T-helper 1 cell treated with Interleukin-12 subunit alpha and Interleukin-12 subunit beta and Interleukin-4 antibody, amounts not matched to agents 30 μg/mL and 1 μg/mL, for 36 hours (primary cell): ENCODE data around the gene MAGT1.
A peak's percentile ranks its signal among the peaks of the same experiment; 100 is the strongest.
"Not testable (repeated sequence)": the region's sequence is repeated elsewhere in the genome, so short reads cannot be mapped to it uniquely, and the experiment has no call there.

Experiments
- H3K27ac Mint-ChIP-seq: one replicate; pipeline ENCODE4 v1.8.0; 2021; ENCODE audit warnings: mild to moderate bottlenecking, mixed read lengths
- H3K27me3 Mint-ChIP-seq: one replicate; pipeline ENCODE4 v1.8.0; 2021; ENCODE audit warnings: low read depth, mixed read lengths
- H3K36me3 Mint-ChIP-seq: one replicate; pipeline ENCODE4 v1.8.0; 2021; ENCODE audit warnings: low read depth, mixed read lengths
- H3K4me1 Mint-ChIP-seq: one replicate; pipeline ENCODE4 v1.8.0; 2021; ENCODE audit warnings: low read depth, mixed read lengths
- H3K4me3 Mint-ChIP-seq: one replicate; pipeline ENCODE4 v1.8.0; 2021; ENCODE audit warnings: mild to moderate bottlenecking, moderate library complexity, mixed read lengths
- H3K9me3 Mint-ChIP-seq: one replicate; pipeline ENCODE4 v1.8.0; 2021; ENCODE audit warnings: mixed read lengths

MAGT1 gene

GRCh38 chrX:77901506-77901905 is 6.3 kb upstream of the MAGT1 start:
- no peaks in the 10 kb centered on the region for H3K27me3 Mint-ChIP-seq
- peaks cover 12% of the 10 kb centered on the region for H3K4me1 Mint-ChIP-seq
- no peaks in the 10 kb centered on the region for H3K9me3 Mint-ChIP-seq
- no peak overlapping the region for H3K27ac Mint-ChIP-seq
- peaks cover 14% of the 10 kb centered on the region for H3K36me3 Mint-ChIP-seq
- peak overlapping the region; percentile 21 for H3K4me3 Mint-ChIP-seq

- Mint-ChIP-seq H3K27me3 (no peaks in the 10 kb centered on the region), H3K27ac (peak overlapping the region; percentile 21), H3K4me1 (peaks cover 12% of the 10 kb centered on the region), H3K9me3 (no peaks in the 10 kb centered on the region), H3K4me3 (peak overlapping the region; percentile 98), H3K36me3 (peaks cover 15% of the 10 kb centered on the region)
Observed at GRCh38 chrX:77900688-77901087, 5.5 kb upstream of the MAGT1 start.

- Mint-ChIP-seq H3K4me3 (peak within 1 kb of the TSS; percentile 98), H3K9me3 (no peaks in the 10 kb centered on the region), H3K4me1 (peaks cover 14% of the 10 kb centered on the region), H3K36me3 (peaks cover 15% of the 10 kb centered on the region), H3K27me3 (no peaks in the 10 kb centered on the region), H3K27ac (peak within 1 kb of the TSS; percentile 99)
Observed at GRCh38 chrX:77899081-77899828, 4.0 kb upstream of the MAGT1 start, which contains the start of gene COX7B. COX7B (plus strand) TSS chrX:77899468; CDS start chrX:77899554, 86 bp downstream.

- peaks cover 10% of the 10 kb centered on the region for H3K36me3 Mint-ChIP-seq
- peaks cover 19% of the 10 kb centered on the region for H3K4me1 Mint-ChIP-seq
- H3K4me3 Mint-ChIP-seq, result peak overlapping the region; percentile 96
- peaks cover 3% of the 10 kb centered on the region for H3K9me3 Mint-ChIP-seq
- H3K27ac Mint-ChIP-seq, result no peak overlapping the region
- H3K27me3 Mint-ChIP-seq, result no peaks in the 10 kb centered on the region
Observed at GRCh38 chrX:77893713-77894112, 1.5 kb downstream of the MAGT1 start.

- H3K36me3 Mint-ChIP-seq, result peaks cover 13% of the 10 kb centered on the region
- peaks cover 3% of the 10 kb centered on the region for H3K9me3 Mint-ChIP-seq
- peaks cover 21% of the 10 kb centered on the region for H3K4me1 Mint-ChIP-seq
- peak overlapping the region; percentile 96 for H3K4me3 Mint-ChIP-seq
- H3K27me3 Mint-ChIP-seq, result no peaks in the 10 kb centered on the region
- H3K27ac Mint-ChIP-seq, result peak overlapping the region; percentile 38
Observed at GRCh38 chrX:77892887-77893286, 2.3 kb downstream of the MAGT1 start.

- not testable (repeated sequence) for H3K27ac Mint-ChIP-seq, H3K9me3 Mint-ChIP-seq, H3K4me1 Mint-ChIP-seq, H3K27me3 Mint-ChIP-seq, H3K36me3 Mint-ChIP-seq, H3K4me3 Mint-ChIP-seq
Observed at GRCh38 chrX:77881418-77881817, 13.8 kb downstream of the MAGT1 start.

GRCh38 chrX:77875372-77875771 is 19.9 kb downstream of the MAGT1 start:
- Mint-ChIP-seq H3K27ac (no peak overlapping the region), H3K4me3 (no peak overlapping the region), H3K36me3 (peaks cover 18% of the 10 kb centered on the region), H3K27me3 (no peaks in the 10 kb centered on the region), H3K4me1 (peaks cover 2% of the 10 kb centered on the region), H3K9me3 (no peaks in the 10 kb centered on the region)

GRCh38 chrX:77831544-77831943 is 63.7 kb downstream of the MAGT1 start:
- not testable (repeated sequence) for H3K4me3 Mint-ChIP-seq, H3K27me3 Mint-ChIP-seq, H3K27ac Mint-ChIP-seq, H3K4me1 Mint-ChIP-seq, H3K9me3 Mint-ChIP-seq
- H3K36me3 Mint-ChIP-seq, result peaks cover 11% of the 10 kb centered on the region

- H3K4me1 Mint-ChIP-seq, H3K27ac Mint-ChIP-seq, H3K27me3 Mint-ChIP-seq, H3K4me3 Mint-ChIP-seq: not testable (repeated sequence)
- Mint-ChIP-seq H3K36me3 (peaks cover 34% of the 10 kb centered on the region), H3K9me3 (peaks cover 16% of the 10 kb centered on the region)
Observed at GRCh38 chrX:77821989-77822388, 73.2 kb downstream of the MAGT1 start.

GRCh38 chrX:77820091-77820727 is 75.0 kb downstream of the MAGT1 start:
- H3K9me3 Mint-ChIP-seq, result peaks cover 14% of the 10 kb centered on the region
- no peak overlapping the region for H3K27ac Mint-ChIP-seq
- peaks cover 1% of the 10 kb centered on the region for H3K4me1 Mint-ChIP-seq
- H3K27me3 Mint-ChIP-seq, result no peaks in the 10 kb centered on the region
- H3K36me3 Mint-ChIP-seq, result peaks cover 26% of the 10 kb centered on the region
- H3K4me3 Mint-ChIP-seq, result no peak overlapping the region

- Mint-ChIP-seq H3K4me3 (no peak overlapping the region), H3K27me3 (no peaks in the 10 kb centered on the region), H3K9me3 (peaks cover 3% of the 10 kb centered on the region), H3K4me1 (peaks cover 1% of the 10 kb centered on the region), H3K36me3 (peaks cover 2% of the 10 kb centered on the region), H3K27ac (no peak overlapping the region)
Observed at GRCh38 chrX:77814210-77814609, 81.0 kb downstream of the MAGT1 start.

GRCh38 chrX:77802201-77802600 is 93.0 kb downstream of the MAGT1 start:
- Mint-ChIP-seq H3K4me1 (no peaks in the 10 kb centered on the region), H3K27ac (no peak overlapping the region), H3K27me3 (no peaks in the 10 kb centered on the region), H3K9me3 (peaks cover 5% of the 10 kb centered on the region), H3K4me3 (no peak overlapping the region), H3K36me3 (peaks cover 2% of the 10 kb centered on the region)

- Mint-ChIP-seq H3K27me3 (no peaks in the 10 kb centered on the region), H3K4me1 (no peaks in the 10 kb centered on the region), H3K9me3 (no peaks in the 10 kb centered on the region), H3K4me3 (no peak overlapping the region), H3K27ac (no peak overlapping the region), H3K36me3 (no peaks in the 10 kb centered on the region)
Observed at GRCh38 chrX:77795124-77795523, 100.1 kb downstream of the MAGT1 start.

- Mint-ChIP-seq H3K9me3 (no peaks in the 10 kb centered on the region), H3K27ac (no peak overlapping the region), H3K4me3 (no peak overlapping the region), H3K4me1 (no peaks in the 10 kb centered on the region), H3K27me3 (no peaks in the 10 kb centered on the region), H3K36me3 (no peaks in the 10 kb centered on the region)
Observed at GRCh38 chrX:77793946-77794345, 101.3 kb downstream of the MAGT1 start.

- Mint-ChIP-seq H3K27ac (peak overlapping the region; percentile 85), H3K4me3 (peak overlapping the region; percentile 74), H3K27me3 (no peaks in the 10 kb centered on the region), H3K36me3 (peaks cover 5% of the 10 kb centered on the region), H3K4me1 (peaks cover 24% of the 10 kb centered on the region), H3K9me3 (no peaks in the 10 kb centered on the region)
Observed at GRCh38 chrX:77788050-77788449, 107.2 kb downstream of the MAGT1 start.
